Activated B cell treated with CpG ODN at 0.5 μM for 24 hours (primary cell): ENCODE measurements around the gene CLTC. TPM values are rescaled to one million over a fixed set of nuclear protein-coding genes. Genes with fewer than 3 reads are reported as not detected.
"Not testable (repeated sequence)": the region's sequence is repeated elsewhere in the genome, so short reads cannot be mapped to it uniquely, and the experiment has no call there.

Experiments used
- ATAC-seq: fragments of 200-7000 bp; cut with Tn5 transposase; one replicate; pipeline ENCODE4 v1.10.0; 2021; ENCODE audit warnings: low read depth, mild to moderate bottlenecking, moderate library complexity
- CTCF ChIA-PET: fragments of 350-600 bp; sonication (Branson Sonifier 250); formaldehyde crosslinking; loops from one replicate; lab custom pipeline; 2021; ENCODE audit warnings: antibody characterized with exemption; lab: Charles Lee
- POLR2A ChIA-PET: fragments of 350-600 bp; sonication (Branson Sonifier 250); formaldehyde crosslinking; loops from one replicate; lab custom pipeline; 2021; ENCODE audit warnings: antibody characterized with exemption; lab: Charles Lee
- DNase-seq: peaks from one replicate; pipeline ENCODE4 v3.0.0; 2022
- H3K27ac Mint-ChIP-seq: one replicate; pipeline ENCODE4 v1.8.0; 2020; ENCODE audit warnings: mixed read lengths
- H3K27me3 Mint-ChIP-seq: one replicate; pipeline ENCODE4 v1.8.0; 2021; ENCODE audit warnings: mixed read lengths
- H3K36me3 Mint-ChIP-seq: one replicate; pipeline ENCODE4 v1.8.0; 2021; ENCODE audit warnings: low read depth, mixed read lengths
- H3K4me1 Mint-ChIP-seq: one replicate; pipeline ENCODE4 v1.8.0; 2021; ENCODE audit warnings: mixed read lengths
- H3K4me3 Mint-ChIP-seq: one replicate; pipeline ENCODE4 v1.8.0; 2020; ENCODE audit warnings: mild to moderate bottlenecking, mixed read lengths
- H3K9me3 Mint-ChIP-seq: one replicate; pipeline ENCODE4 v1.8.0; 2020; ENCODE audit warnings: mixed read lengths
- CTCF ChIP-seq: fragments of 200-600 bp; IDR thresholded peaks from one replicate; pipeline ENCODE4 v1.8.0; 2022; ENCODE audit warnings: antibody characterized with exemption, mild to moderate bottlenecking
- intact Hi-C: fragments of 100-400 bp; cut with micrococcal nuclease; formaldehyde crosslinking; loops from one replicate; pipeline ENCODE4 v1.15.1; 2024
- total RNA-seq: library from RNA; stranded (reverse); gene quantifications from 2 replicates; pipeline ENCODE4 v1.2.3, GENCODE V29; 2022

CLTC gene
- total RNA-seq, 1 donor from 2014 or later = 189 TPM

- TF ChIP-seq CTCF = no peak
- POLR2A ChIA-PET = no interaction called here
- no peak for DNase-seq
- Mint-ChIP-seq H3K4me1 (peaks cover 7% of the 10 kb centered on the region), H3K4me3 (no peak overlapping the region), H3K36me3 (peaks cover 84% of the 10 kb centered on the region), H3K27ac (no peak overlapping the region), H3K27me3 (no peaks in the 10 kb centered on the region), H3K9me3 (no peaks in the 10 kb centered on the region)
- CTCF ChIA-PET = no interaction called here
- ATAC-seq = no peak
- intact Hi-C loops = no loop called here
Measured at GRCh38 chr17:59651346-59651745, 31.7 kb downstream of the CLTC start.

GRCh38 chr17:59652119-59652518 lies 32.4 kb downstream of the CLTC start:
- no peak overlapping the region for H3K4me3 Mint-ChIP-seq
- ChIA-PET CTCF (no interaction called here), POLR2A (no interaction called here)
- peaks cover 3% of the 10 kb centered on the region for H3K4me1 Mint-ChIP-seq
- intact Hi-C loops = no loop called here
- H3K36me3 Mint-ChIP-seq = peaks cover 83% of the 10 kb centered on the region
- no peaks in the 10 kb centered on the region for H3K27me3 Mint-ChIP-seq
- no peaks in the 10 kb centered on the region for H3K9me3 Mint-ChIP-seq
- no peak for DNase-seq
- ATAC-seq = no peak
- no peak for TF ChIP-seq CTCF
- no peak overlapping the region for H3K27ac Mint-ChIP-seq

- H3K27me3 Mint-ChIP-seq, H3K4me1 Mint-ChIP-seq, ATAC-seq, H3K27ac Mint-ChIP-seq, DNase-seq, H3K9me3 Mint-ChIP-seq, H3K4me3 Mint-ChIP-seq, CTCF ChIA-PET: not testable (repeated sequence)
- intact Hi-C loops = loop anchor here (5.0 kb wide), 1 partner anchor 34 kb away; no protein-coding TSS in a partner anchor
- POLR2A ChIA-PET = interaction anchor here (0.7 kb wide), 1 partner anchor 13 kb away, joined by 9 read pairs; no protein-coding TSS in a partner anchor
- peaks cover 77% of the 10 kb centered on the region for H3K36me3 Mint-ChIP-seq
Measured at GRCh38 chr17:59656624-59657023, 36.9 kb downstream of the CLTC start.

- intact Hi-C loops = no loop called here
- CTCF ChIA-PET = no interaction called here
- TF ChIP-seq CTCF = no peak
- H3K4me3 Mint-ChIP-seq = no peak overlapping the region
- POLR2A ChIA-PET = interaction anchor here (0.5 kb wide), 1 partner anchor 304 kb away, joined by 5 read pairs; no protein-coding TSS in a partner anchor
- H3K27ac Mint-ChIP-seq = no peak overlapping the region
- no peak for ATAC-seq
- H3K4me1 Mint-ChIP-seq = peaks cover 34% of the 10 kb centered on the region
- H3K9me3 Mint-ChIP-seq = no peaks in the 10 kb centered on the region
- peaks cover 78% of the 10 kb centered on the region for H3K36me3 Mint-ChIP-seq
- no peaks in the 10 kb centered on the region for H3K27me3 Mint-ChIP-seq
- DNase-seq = no peak
Measured at GRCh38 chr17:59666235-59666634, 46.5 kb downstream of the CLTC start.

GRCh38 chr17:59668816-59669215 lies 49.1 kb downstream of the CLTC start:
- H3K27me3 Mint-ChIP-seq = no peaks in the 10 kb centered on the region
- ChIA-PET POLR2A (interaction anchor here (1.3 to 4.1 kb wide), 2 partner anchors 41 to 49 kb away, joined by 6 to 41 read pairs; partner anchors contain the start of gene CLTC), CTCF (no interaction called here)
- TF ChIP-seq CTCF = no peak
- peaks cover 72% of the 10 kb centered on the region for H3K36me3 Mint-ChIP-seq
- intact Hi-C loops = loop anchor here (1.0 to 2.0 kb wide), 2 partner anchors 27 to 50 kb away; partner anchors contain the start of gene CLTC
- peak overlapping the region; percentile 66 for H3K27ac Mint-ChIP-seq
- peak overlapping the region; percentile 24 for H3K4me3 Mint-ChIP-seq
- peaks cover 50% of the 10 kb centered on the region for H3K4me1 Mint-ChIP-seq
- DNase-seq = no peak
- ATAC-seq = peak; percentile 25
- no peaks in the 10 kb centered on the region for H3K9me3 Mint-ChIP-seq
